COR-L47 (cell line): Measurements from ENCODE around the gene TMEM109.

Experiments
- DNase-seq: peaks from one replicate; lab custom pipeline; 2025; lab: John Stamatoyannopoulos, UW

TMEM109 gene

GRCh38 chr11:60942970-60943565 is 29.1 kb downstream of the TMEM109 start:
- peak; percentile 63 for DNase-seq

GRCh38 chr11:60944490-60945294 is 30.7 kb downstream of the TMEM109 start:
- DNase-seq, result no peak

- DNase-seq, result no peak
Measured at GRCh38 chr11:60945295-60945667, 31.3 kb downstream of the TMEM109 start.

GRCh38 chr11:60946601-60947264 is 32.8 kb downstream of the TMEM109 start:
- DNase-seq, result no peak

GRCh38 chr11:60947700-60948099 is 33.7 kb downstream of the TMEM109 start:
- no peak for DNase-seq

GRCh38 chr11:60948250-60948649 is 34.3 kb downstream of the TMEM109 start:
- no peak for DNase-seq

GRCh38 chr11:60950024-60950423 is 36.1 kb downstream of the TMEM109 start:
- DNase-seq, result no peak

GRCh38 chr11:60950933-60951605 is 37.1 kb downstream of the TMEM109 start:
- DNase-seq, result no peak

- DNase-seq, result no peak
Measured at GRCh38 chr11:60951606-60951903, 37.6 kb downstream of the TMEM109 start.

GRCh38 chr11:60951904-60952741 is 38.2 kb downstream of the TMEM109 start, which contains the start of gene SLC15A3:
Gene SLC15A3 (minus strand): TSS chr11:60952176. CDS start chr11:60951551, 625 bp downstream.
- no peak for DNase-seq

GRCh38 chr11:60952742-60953170 is 38.8 kb downstream of the TMEM109 start:
- no peak for DNase-seq

GRCh38 chr11:60953781-60954180 is 39.8 kb downstream of the TMEM109 start:
- no peak for DNase-seq

- DNase-seq, result no peak
Measured at GRCh38 chr11:60954421-60954820, 40.5 kb downstream of the TMEM109 start.

GRCh38 chr11:60955571-60955970 is 41.6 kb downstream of the TMEM109 start:
- DNase-seq, result no peak

GRCh38 chr11:60957188-60957587 is 43.2 kb downstream of the TMEM109 start:
- no peak for DNase-seq

- no peak for DNase-seq
Measured at GRCh38 chr11:60959431-60959830, 45.5 kb downstream of the TMEM109 start.

GRCh38 chr11:60960405-60960804 is 46.4 kb downstream of the TMEM109 start:
- DNase-seq, result no peak

GRCh38 chr11:60964801-60965200 is 50.8 kb downstream of the TMEM109 start:
- DNase-seq, result no peak

GRCh38 chr11:60966890-60967289 is 52.9 kb downstream of the TMEM109 start:
- DNase-seq, result no peak

- no peak for DNase-seq
Measured at GRCh38 chr11:60968223-60968622, 54.3 kb downstream of the TMEM109 start.

GRCh38 chr11:60970369-60970774 is 56.4 kb downstream of the TMEM109 start:
- DNase-seq, result peak; percentile 35

- DNase-seq, result no peak
Measured at GRCh38 chr11:60970890-60971289, 56.9 kb downstream of the TMEM109 start.
